Epidermal melanocyte (primary cell): ENCODE measurements around the gene STARD10.
A peak's percentile ranks its signal among the peaks of the same experiment; 100 is the strongest.

Experiments used
- DNase-seq: peaks from one replicate; pipeline ENCODE4 v3.0.0; 2011; ENCODE audit warnings: low spot score; ENCODE audit not compliant: insufficient read length

The STARD10 gene

DNA sequence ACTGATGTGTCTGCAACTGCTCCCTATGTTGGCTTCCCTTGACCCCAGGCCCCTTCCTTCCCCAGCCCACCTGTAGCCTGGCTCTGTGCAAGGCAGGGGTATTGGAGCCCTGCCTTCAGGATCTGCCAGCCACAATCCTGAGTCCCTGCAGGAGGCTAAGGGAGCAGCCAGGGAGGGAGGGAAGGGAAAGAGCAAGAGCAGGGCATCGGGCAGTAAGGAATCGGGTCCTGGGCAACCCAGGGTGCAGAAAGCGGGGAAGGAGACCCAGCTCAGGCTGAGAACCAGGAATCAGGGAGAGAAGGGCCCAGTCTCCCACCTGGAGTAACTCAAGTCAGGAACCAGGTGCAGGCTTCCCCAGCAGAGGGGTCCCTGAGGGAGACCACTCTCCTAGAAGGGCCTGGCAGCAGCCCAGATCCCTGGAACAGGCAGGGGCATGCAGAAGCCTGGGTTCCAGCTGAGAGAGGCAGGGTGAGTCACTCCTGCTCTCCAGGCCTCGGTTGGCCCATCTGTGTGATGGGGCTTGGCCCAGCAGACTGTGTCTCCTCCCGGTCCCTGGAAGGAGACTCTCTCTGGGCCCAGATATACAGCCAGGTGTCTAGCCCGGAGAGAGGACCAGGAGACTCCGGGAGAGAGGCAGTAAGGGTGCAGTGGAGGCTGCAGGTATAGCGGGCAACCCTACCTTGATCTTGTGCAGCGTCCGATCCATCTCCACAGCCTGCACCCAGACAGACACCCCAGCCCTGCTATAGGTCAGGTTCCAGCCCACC is 13.4 kb downstream of the STARD10 start:
- DNase-seq, result no peak

DNA sequence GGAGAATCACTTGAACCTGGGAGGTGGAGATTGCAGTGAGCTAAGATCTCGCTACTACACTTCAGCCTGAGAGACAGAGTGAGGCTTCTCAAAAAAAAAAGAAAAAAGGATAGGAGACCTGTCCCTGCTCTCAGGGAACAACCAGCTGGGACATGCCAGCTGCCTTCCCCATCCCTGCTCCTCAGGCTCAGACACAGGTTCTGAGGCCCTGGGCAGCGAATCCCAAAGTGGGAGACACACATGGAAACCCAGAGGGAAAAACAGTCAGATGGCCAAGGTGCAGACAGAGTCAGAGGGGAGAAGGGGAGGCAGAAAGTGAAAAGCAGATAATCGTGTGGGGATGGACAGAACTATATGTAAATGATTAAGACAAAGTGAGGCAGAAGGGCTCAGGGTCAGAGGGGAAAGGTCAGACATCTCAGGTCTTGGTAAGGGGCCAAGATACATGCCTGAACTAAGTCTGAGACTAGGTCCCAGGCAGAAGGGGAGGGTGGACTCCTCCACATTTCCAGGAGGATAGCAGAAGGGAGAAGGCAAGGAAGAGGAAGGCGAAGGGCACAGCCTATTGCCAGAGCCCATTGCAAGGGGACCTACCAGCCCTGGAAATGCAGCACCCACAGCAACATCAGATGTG is 14.2 kb downstream of the STARD10 start:
- no peak for DNase-seq

DNA sequence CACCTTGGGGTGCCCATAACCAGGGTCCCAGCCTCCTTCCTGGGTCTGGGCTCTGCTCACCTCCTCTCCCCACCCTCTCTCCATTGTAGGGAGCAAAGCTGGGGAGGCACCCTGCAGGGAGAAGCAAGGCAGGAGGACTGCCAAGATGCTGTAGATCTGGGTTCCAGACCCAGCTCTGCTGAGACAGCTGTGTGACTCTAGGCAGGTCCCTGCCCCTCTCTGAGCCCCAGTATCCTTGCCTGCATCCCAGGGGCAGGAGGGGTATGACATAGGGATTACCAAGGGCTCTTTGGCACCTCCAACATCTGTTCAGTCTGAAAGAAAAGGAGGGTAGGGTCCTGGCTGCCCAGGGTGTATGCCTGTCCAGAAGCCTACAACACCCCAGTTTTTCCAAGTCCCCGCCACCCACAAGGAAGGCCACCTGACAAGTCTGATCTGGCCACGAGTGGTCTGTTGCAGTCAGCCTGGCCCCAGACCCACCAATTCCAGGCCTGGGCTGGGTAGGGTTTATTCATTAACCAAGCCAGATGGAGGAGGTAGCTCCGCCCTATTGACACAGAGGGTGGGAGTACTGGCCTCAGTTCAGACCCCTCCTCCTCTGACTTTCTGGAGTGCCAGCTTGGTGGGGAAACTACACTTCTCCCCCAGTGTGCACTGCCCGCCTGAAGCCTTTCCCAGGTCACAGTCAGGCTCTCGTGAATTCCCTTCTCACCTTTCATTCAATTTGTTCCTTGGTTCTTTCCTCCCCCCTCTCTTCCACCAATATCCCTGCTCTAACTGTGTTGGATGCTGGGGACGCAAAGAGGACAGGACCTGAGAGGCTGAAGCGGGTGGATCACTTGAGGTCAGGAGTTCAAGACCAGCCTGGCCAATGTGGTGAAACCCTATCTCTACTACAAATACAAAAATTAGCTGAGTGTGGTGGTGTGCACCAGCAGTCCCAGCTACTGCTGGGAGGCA is 15.0 kb downstream of the STARD10 start:
- no peak for DNase-seq

DNA sequence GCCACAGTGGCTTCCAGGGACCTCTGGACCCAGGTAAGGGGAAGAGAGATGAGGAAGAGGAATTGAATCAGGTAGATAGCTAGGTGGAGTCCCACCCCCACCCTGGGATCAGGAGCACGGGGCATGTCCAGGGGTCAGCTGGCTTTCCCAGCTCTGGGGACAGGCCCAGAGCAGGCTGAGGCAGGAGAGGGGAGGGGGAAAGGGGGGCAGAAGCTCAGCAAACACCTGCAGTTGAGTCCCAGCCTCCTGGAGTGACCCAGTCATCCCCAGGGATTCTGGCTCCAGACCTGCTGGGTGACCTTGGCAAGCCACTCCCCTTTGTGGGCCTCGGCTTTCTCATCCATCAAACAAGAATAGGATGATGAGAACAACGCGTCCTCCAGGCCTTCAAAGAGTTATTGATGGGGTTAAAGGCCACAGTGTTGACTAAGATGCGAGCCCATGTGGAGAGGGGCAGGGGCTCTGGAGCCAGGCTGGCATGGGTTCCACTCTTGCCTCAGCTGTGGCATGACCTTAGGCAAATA is 16.0 kb downstream of the STARD10 start:
- no peak for DNase-seq

DNA sequence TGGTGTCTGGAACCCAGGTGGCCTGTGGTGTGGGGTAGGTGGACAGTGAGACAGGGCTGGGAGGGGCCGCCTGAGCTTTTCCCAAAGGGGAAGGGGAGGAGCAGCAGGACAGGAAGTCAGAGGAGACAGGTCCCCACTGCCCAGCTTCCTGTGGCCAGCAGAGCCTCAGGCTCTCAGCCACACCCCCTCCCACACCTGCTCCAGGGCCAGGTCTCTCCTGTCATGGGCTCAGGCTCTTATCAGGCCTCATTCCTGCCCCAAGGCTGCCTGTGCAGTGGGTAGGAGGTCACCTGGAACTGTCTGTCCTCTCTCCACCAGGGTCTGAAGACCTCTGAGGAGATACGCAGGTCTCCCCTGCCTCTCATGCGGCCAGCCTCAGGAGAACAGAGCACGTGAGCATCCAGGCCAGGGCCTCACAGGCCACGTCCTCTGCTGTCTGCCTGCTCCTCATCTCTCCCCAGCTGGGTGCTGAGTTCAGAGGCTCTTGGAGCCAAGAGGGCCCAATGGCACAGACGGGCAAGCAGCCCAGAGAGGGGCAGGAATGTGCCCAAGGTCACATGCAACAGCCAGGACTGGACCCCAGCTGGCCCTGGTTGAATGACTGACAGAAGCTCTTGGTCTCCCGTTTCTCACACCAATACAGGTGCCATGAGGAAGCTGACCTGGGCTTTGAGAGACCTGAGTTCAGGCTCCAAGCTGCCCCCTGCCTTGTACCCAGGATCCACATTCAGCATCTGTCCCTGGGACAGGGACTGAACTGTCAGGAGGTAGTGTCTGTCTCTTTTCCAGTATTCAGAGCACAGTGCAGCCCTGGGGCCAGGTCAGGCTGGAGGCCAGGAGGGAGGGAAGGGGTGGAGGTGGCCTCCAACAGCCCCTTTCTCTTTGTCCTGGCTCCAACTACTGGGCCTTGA is 16.7 kb downstream of the STARD10 start:
- no peak for DNase-seq

DNA sequence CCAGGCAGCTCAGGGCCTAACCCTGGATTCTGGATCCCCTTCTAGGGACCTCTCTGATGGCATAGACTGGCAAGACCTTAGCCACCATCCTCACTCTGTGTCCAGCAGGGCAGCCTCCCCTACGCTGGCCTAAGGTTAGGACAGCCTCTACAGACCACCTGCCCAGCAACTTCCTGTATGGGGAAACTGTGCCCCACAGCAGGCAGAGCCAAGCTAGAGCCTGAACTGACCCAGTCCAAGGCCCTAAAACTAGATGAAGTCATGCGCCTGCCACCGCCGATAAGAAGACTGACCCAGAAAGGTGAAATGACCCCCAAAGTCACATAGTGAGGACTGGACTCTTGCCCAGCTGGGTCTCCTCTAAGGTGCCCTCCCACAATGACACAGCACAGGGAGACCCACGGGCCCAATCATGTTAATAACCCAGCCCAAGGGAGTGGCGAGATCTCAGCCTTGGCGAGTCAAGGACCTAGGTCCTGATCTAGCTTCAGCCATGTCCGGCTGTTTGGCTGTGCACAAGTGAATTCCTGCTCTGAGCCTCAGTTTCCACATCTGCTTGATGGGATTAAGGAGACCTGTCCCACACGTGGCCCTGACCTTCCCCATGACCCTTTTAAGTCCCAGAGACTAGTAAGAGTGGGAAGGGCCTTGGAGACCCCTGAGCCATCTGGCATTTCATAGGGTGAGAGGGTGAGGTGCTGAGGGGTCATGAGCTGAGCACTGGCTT is 17.6 kb downstream of the STARD10 start:
- no peak for DNase-seq

DNA sequence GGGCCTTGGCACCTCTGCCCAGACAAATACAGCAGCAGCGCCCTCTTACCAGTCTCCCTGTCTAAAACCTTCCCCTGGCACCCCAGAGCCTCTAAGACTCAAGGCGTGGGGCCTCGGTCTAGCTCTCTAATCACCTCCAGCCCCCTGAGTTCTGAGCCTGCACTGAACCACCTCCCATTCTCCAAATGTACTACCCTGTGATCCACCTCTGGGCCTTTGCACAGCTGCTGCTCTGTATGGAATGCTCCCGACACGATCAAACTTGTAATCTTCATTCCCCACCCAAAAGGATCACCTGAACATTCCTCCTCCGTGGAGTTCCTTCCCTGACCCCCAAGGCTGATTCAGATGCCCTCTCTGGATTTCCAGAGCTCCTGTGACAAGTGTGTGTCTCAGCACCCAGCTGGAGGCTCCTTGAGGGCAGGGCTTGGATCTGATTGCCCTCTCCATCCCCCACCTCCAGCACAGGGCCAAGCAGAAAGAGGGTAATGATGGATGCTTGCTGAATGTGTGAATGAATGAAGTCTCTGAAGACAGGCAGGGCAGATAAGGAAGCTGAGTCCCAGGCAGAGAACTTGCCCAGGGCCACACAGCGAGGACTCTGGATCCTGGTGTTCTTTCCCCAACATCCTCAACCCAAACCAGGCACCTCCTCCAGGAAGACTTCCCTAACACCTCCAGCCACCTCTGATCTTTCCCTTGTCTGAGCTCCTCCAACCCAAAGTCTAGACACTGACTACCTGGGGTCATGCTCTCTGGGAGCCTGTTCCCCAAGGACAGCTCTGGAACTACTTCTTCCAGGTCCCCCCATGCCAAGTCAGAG is 18.3 kb downstream of the STARD10 start:
- no peak for DNase-seq

DNA sequence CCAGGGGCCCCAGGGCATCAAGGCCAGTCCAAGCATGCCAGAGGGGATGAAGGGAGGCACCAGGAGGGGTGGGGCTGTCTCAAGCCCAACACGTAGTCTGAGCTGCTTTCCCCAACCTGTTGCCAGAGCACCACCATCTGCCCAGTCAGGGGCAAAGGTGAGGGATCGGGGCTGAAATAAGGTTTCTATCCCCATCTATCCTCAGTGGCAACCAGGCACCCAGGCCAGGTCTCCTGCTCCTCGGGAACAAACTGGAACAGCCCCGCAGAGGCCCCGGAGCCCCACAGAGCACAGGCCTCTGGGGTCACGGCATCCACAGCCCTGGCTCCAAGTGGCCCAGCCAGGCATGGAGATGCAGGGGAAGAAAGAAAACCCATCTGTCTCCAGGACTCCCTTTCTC is 19.3 kb downstream of the STARD10 start:
- no peak for DNase-seq

DNA sequence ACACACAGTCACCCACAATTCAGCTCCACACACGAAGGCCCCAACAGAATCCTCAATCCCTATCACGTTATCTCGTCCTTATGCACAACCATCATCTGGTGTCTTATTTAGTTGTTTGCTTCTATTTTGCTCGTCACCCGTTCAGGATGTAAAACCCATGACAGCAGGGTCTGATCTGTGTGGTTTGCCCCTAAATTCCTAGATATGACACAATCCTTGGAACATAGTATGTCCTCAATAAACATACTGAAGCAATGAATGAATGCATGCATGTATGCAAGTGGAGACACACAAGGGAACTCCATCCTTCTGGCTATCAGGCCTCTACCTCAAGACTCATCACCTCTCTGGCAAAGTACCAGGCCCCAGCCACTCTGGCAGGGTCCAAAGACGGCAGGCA is 20.2 kb downstream of the STARD10 start:
- no peak for DNase-seq

DNA sequence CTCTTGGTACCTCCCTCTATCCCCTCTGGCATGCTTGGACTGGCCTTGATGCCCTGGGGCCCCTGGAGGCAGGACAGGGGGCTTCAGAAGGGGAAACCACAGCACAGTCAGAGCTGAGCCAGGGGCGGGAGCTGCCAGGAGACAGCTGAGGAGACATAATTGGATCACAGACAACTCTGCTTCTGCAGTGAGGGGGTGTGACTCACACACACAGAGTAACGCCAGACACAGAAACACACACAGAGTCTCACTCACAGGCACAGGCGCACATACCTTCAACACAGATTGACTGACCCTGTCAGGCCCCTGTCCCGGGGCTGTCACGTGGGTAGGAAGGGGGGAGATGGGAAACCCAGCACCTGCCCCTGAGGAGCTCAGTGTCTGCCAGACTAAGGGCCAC is 20.6 kb downstream of the STARD10 start:
- DNase-seq, result peak; percentile 70

DNA sequence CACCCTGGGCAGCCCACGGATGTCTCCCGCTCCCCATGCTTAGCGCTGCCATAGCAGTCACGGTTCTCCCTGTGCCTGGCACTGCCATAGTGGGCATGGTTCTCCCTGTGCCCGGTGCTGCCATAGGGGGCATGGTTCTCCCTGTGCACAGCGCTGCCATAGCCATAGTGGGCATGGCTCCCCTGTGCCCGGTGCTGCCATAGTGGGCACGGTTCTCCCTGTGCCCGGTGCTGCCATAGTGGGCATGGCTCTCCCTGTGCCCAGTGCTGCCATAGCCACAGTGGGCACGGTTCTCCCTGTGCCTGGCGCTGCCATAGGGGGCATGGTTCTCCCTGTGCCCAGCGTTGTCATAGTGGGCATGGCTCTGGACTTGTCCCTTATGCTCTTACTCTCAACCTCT is 21.8 kb downstream of the STARD10 start:
- no peak for DNase-seq

DNA sequence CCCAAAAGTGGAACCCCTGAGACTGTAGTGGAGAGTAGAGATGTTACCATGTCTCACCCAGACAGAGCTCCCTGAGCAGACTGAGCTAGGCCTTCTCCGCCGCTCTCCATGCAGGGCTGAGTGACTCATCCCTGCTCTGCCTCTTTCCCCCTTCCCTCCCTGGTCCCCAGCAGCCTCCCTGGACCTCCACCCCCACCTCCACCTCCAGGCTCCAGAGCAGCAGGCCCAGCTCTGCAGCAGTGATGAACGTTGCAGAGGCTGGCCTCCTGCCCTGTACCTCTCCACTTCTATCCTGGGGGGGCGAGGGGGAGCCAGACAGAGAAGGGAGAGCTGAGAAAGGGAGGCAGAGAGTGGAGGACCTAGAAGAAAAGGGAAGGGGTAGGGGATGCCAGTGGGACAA is 22.3 kb downstream of the STARD10 start:
- no peak for DNase-seq

DNA sequence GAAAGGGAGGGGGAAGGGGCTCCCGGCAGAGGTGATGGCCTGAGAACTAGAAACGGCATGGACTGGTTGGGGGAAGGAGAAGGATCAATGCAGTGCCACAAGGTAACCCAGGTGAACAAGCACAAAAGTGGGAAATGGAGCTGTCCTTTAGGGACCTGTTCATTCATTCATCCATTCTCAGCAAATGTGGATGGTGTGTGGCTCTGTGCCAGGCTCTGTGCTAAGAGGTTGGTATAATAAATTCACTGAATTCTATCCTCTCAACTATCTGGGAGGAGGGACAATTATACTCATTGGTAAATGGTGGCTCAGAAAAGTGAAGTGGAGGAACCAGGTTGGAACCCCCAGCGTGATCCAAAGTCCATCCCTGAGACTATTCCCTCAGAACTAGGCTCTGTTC is 23.0 kb downstream of the STARD10 start:
- no peak for DNase-seq

DNA sequence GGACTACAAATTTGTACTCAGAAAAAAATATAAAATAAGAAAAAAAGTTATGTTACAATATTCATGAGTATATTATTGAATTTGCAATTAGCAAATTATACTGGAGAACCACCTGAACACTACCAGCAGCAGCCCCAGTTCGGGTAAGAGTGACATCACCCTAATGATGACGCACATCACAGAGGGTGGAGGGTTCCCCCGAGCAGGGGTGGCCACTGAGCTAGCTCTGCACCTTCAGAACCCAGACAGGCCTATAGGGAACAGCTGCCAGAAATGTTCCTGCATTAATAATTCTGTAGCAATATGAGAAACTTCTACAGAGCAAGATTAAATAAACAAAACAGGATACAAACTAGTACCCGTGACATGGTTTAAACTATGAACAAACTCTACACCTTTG is 24.2 kb downstream of the STARD10 start:
- no peak for DNase-seq

DNA sequence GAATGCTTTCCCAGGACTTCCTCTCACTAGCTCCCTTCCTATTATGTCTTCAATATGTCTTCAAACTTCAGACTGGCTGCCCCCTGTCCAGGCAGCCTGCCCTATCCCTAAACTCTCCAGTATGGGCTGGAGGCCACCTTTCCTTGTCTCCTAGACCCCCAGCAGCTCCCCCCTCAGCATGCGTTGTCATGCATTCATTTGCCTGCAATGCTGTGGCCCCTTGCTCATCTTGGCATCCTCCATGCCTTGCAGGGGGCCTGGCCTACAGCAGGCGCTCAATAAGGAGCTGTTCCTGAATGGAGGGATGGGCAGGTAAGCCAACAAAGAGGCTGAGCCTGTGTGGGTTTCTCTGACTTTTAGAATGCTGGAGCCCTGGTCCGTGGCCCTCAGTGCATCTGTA is 25.3 kb downstream of the STARD10 start:
- no peak for DNase-seq

DNA sequence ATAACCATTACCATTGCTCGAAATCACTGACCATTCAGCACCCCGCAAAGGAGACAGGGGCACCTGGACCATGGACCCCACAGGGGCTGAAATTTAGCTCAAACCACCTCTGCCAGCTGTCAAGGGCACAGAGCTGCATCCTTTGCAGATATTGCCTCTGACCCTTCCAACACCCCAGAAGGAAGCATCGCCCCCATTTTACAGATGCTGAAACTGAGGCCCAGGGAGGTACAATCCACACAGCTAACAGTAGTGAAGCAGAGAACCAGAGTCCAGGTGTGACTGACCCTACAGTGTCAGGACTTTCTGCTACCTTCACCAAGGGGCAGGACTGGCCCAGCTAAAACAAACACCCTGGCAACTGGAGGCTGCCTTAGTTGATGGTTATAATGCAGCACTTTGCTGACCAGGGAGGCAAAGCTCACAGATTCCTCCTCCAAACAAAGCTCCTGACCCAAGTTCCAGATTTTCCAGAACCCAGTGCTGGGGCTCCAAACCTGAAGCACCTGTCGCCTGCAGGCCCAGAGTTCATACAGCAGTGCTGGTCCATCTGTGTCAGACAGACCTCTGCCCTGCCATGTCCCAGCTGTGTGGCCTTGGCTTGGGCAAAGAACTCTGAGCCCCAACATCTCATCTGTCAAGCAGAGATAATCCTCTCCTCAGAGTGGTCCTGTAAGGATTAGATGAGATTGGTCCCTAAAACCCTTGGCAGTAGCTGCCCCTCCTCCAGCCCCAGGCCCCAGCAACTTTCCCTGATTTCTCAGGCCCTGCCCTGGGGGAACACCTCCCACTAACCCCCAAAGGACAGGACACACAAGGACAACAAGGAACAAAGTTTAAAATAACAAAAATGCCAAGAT is 26.4 kb downstream of the STARD10 start:
- DNase-seq, result no peak

DNA sequence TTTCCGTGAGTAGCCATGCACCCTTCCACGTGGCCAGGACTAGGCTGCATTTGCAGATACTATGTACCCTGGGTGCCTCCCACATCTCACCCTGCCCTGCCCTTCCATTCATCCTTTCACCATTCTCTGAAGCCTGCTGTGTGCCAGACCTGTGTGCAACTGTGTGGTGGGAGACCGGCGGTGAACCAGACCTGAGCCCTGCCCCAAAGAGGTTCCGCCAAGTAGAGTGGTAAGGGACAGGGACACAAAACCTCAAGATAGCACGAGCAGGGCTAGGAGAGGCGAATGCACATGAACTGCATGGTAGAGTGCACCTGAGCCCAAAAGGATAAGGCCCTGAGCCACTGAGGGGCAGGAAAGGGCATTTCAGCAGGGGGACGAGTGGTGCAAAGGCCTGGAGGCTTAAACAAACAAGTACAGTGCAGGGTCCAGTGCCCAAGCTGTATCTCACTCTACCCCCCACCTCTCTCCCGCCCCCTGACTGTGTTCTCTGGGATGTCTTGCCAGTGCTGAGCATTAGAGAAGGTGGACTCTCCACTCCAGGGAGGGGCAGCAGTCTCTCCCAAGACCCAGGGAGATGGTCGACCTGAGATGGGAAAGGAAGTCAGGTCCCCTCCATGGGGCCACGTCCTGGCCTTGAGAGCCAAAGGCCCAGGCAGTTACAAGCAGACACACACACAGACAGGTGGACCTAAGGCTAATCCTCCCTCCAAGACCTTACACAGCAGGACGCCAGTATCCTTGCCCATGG is 27.5 kb downstream of the STARD10 start:
- DNase-seq, result no peak

DNA sequence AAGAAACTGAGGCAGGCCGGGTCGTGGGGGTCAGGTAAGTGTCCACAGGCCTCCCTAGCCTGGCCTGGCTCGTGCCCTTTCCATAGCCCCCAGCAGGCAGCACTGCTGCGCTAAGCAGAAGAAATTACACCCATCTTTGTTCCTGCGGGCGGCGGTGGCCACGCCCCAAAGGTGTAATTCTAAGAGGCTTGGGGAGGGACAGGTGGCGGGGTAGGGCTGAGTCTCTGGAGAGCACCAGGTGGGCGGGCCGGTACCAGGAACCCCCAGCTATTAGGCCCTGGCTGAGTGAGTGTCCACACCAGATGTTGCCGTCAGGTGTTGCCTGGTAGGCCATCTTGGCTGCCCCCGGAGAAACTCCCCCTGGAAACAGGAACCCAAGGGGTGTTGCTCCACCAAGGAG is 29.3 kb downstream of the STARD10 start:
- no peak for DNase-seq
